Kidney (tissue), 14 donors: ENCODE measurements around the gene TENM4. TPM values are rescaled to one million over a fixed set of nuclear protein-coding genes. Genes with fewer than 3 reads are reported as not detected.

Experiments used
- DNase-seq, 5 donors: peaks; one replicate each; pipeline ENCODE4 v3.0.0-alpha.2; 2013 to 2020
- FAIRE-seq: peaks from 2 replicates; lab custom pipeline; 2012; peaks lifted over from hg19 to GRCh38; lab: Jason Lieb, UNC
- H3K27ac ChIP-seq, 2 donors: one replicate each; pipeline ENCODE4 v1.7.0; 2013; ENCODE audit warnings: low read depth in 2 of 2, low read length in 2 of 2, inconsistent platforms in 1 of 2
- H3K27me3 ChIP-seq: one replicate; pipeline ENCODE4 v1.7.1; 2013; ENCODE audit warnings: low read length, inconsistent platforms; ENCODE audit not compliant: control insufficient read depth, insufficient read depth
- H3K36me3 ChIP-seq, 3 donors: one replicate each; pipeline versions ENCODE4 v1.7.0 to v1.7.1; 2013; ENCODE audit warnings: low read length in 3 of 3, control low read depth in 1 of 3, inconsistent platforms in 1 of 3; ENCODE audit not compliant: insufficient read depth in 3 of 3, control insufficient read depth in 2 of 3
- H3K4me1 ChIP-seq, 3 donors: one replicate each; pipeline versions ENCODE4 v1.7.0 to v1.7.1; 2013; ENCODE audit warnings: low read length in 3 of 3, inconsistent platforms in 1 of 3, low read depth in 1 of 3; ENCODE audit not compliant: control insufficient read depth in 2 of 3, insufficient read depth in 2 of 3
- H3K4me3 ChIP-seq, 3 donors: one replicate each; pipeline versions ENCODE4 v1.7.0 to v1.8.1; 2013; ENCODE audit warnings: low read length in 3 of 3, control low read depth in 1 of 3, inconsistent platforms in 1 of 3
- H3K9ac ChIP-seq, 3 donors: one replicate each; pipeline versions ENCODE4 v1.7.0 to v1.7.1; 2013; ENCODE audit warnings: low read length in 3 of 3, control low read depth in 1 of 3, inconsistent platforms in 1 of 3
- H3K9me3 ChIP-seq, 3 donors: one replicate each; pipeline versions ENCODE4 v1.7.0 to v1.7.1; 2013; ENCODE audit warnings: low read length in 3 of 3, control low read depth in 1 of 3, inconsistent platforms in 1 of 3; ENCODE audit not compliant: control insufficient read depth in 2 of 3, insufficient read depth in 1 of 3
- intact Hi-C: fragments of 100-400 bp; cut with DNase I; formaldehyde crosslinking; loops from one replicate; pipeline ENCODE4 v1.11.1; 2022
- polyA plus RNA-seq: library from polyadenylated mRNA; stranded (reverse); fragments of 350-450 nt; fragmentation: Illumina TruSeq; extraction: RNeasy Lipid Tissue Mini Kit (QIAGEN cat#74804); gene quantifications from one replicate; pipeline ENCODE4 v1.2.3, GENCODE V29; 2014; ENCODE audit warnings: low read depth, low replicate concordance; ENCODE audit not compliant: insufficient read depth
- total RNA-seq: library from RNA; stranded (reverse); fragmentation: NEBNext Ultra II Directional; extraction: Animal tissue kit (Norgen Biotek cat#: 25700); gene quantifications from one replicate; pipeline ENCODE4 v1.2.1, GENCODE V29; 2021
- TF ChIP-seq, protein P1 (sequence below): IDR thresholded peaks from 3 replicates; pipeline ENCODE4 v1.5.1; 2012; ENCODE audit warnings: mild to moderate bottlenecking, moderate library complexity, borderline replicate concordance; ENCODE audit not compliant: insufficient read depth; ENCODE audit errors: extremely low read depth
- donor health status: control.
- donor health status: control.
- donor health status: control.
- donor health status: control.
- donor health status: control.
- donor health status: DM: yes; HTN: yes; CAD: no.
- donor health status: Normal renal cell carcinoma (clear cell type).

TENM4 gene
- total and polyA plus RNA-seq, 2 donors from 2014 or later = 0.34 to 31.0 TPM

DNA sequence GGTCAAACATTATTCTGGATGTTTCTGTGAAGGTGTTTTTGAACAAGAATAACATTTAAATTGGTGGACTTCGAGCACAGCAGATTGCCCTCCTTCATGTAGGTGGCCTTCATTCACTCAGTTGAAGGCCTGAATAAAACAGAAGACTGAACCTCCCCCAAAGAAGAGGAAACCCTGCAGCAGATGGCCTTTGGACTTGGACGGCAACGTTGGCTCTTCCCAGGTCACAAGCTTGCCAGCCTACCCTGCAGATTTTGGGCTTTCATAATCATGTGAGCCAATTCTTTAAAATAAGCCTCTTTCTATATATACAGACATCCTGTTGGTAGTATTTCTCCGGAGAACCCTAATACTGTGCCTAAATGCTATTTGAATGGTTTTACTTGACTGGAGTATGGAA, 434.0 kb downstream of the TENM4 start:
- Histone ChIP-seq H3K4me3 (no peak overlapping the region), H3K36me3 (no peaks in the 10 kb centered on the region), H3K4me1 (no peaks in the 10 kb centered on the region), H3K9ac (no peak overlapping the region), H3K27me3 (no peaks in the 10 kb centered on the region), H3K9me3 (peaks cover 0 to 5% (median 0%) of the 10 kb centered on the region in 3 donors), H3K27ac (no peak overlapping the region)
- DNase-seq (no peak), FAIRE-seq (no peak)
- TF ChIP-seq, protein P1, sequence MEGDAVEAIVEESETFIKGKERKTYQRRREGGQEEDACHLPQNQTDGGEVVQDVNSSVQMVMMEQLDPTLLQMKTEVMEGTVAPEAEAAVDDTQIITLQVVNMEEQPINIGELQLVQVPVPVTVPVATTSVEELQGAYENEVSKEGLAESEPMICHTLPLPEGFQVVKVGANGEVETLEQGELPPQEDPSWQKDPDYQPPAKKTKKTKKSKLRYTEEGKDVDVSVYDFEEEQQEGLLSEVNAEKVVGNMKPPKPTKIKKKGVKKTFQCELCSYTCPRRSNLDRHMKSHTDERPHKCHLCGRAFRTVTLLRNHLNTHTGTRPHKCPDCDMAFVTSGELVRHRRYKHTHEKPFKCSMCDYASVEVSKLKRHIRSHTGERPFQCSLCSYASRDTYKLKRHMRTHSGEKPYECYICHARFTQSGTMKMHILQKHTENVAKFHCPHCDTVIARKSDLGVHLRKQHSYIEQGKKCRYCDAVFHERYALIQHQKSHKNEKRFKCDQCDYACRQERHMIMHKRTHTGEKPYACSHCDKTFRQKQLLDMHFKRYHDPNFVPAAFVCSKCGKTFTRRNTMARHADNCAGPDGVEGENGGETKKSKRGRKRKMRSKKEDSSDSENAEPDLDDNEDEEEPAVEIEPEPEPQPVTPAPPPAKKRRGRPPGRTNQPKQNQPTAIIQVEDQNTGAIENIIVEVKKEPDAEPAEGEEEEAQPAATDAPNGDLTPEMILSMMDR = no peak
- intact Hi-C loops = no loop called here

DNA sequence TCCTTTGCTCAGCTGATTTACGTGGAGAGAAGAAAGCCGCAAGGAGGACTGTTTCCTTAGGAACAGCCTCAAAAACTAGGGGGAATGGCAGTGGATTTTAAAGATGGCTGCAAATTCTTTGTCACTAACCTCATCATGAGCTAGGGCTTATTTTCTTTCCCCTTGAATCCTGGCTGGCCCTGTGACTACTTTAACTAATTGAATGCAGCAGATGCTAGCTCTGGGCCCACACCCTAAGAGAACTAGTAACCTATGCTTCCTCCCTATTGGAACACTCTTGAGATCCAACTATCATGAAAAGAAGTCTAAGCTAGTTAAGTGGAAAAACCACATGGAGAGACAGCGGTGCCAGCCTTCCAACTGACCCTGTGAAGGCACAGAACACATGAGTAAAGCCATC, 444.8 kb downstream of the TENM4 start:
- Histone ChIP-seq H3K27me3 (no peaks in the 10 kb centered on the region), H3K27ac (no peak overlapping the region), H3K4me3 (no peak overlapping the region), H3K9me3 (peaks cover 0 to 7% (median 0%) of the 10 kb centered on the region in 3 donors), H3K4me1 (no peaks in the 10 kb centered on the region), H3K36me3 (no peaks in the 10 kb centered on the region), H3K9ac (no peak overlapping the region)
- DNase-seq (no peak), FAIRE-seq (no peak)
- intact Hi-C loops = no loop called here
- TF ChIP-seq, protein P1 = no peak

DNA sequence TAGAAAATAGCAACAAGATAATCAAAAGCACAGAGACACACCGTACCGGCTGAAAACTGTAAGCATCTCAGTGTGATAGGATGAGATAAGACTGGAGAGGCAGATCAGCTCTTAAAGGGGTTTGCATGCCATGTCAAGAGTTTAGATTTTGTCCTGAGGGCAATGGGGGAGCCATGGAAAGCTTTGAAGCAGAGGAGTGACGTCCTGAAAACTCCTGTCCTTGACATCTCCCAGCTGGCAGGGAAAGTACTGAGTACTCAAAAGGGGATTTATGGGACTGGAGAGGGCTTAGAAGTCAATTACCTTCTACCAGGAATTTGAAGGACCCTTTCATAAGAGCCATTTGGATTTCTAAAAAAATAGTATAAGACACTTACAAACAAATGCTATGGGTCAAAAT, 445.7 kb downstream of the TENM4 start:
- Histone ChIP-seq H3K36me3 (no peaks in the 10 kb centered on the region), H3K9ac (no peak overlapping the region), H3K4me3 (no peak overlapping the region), H3K27ac (no peak overlapping the region), H3K9me3 (peaks cover 0 to 7% (median 0%) of the 10 kb centered on the region in 3 donors), H3K27me3 (no peaks in the 10 kb centered on the region), H3K4me1 (no peaks in the 10 kb centered on the region)
- TF ChIP-seq, protein P1 = no peak
- no peak for FAIRE-seq
- intact Hi-C loops = no loop called here
- DNase-seq = peak in 2 of 5 donors; percentile 58 to 75

DNA sequence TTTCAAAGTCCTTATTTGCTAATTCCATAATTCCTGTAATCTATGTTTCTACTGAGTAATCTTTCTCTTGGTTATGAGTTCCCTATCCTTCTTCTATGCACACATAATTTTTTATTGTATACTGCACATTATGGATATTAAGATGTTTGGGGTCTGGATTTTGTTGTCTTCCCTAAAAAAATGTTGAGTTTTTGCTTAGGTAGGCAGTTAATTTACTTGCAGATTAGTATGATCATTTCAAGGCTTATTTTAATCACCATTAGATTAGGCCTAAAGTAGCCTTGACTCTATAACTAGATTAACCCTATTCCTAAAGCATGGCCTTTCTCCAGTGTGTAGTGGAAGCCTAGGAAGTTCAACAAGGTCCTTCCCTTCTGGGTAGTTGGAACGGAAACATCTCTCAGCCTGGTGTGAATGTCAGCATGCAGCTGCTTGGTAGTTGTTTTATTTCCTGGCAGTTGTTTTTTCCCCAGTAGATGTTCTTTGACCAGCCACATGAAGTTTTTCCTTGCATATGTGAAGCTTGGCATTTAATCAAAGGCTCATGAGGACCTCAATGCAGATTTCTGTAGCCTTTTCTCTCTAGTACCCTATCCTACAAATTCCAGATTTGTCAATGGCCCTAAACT, 446.9 kb downstream of the TENM4 start:
- FAIRE-seq = no peak
- Histone ChIP-seq H3K27ac (no peak overlapping the region), H3K36me3 (no peaks in the 10 kb centered on the region), H3K27me3 (no peaks in the 10 kb centered on the region), H3K4me3 (no peak overlapping the region), H3K9ac (no peak overlapping the region), H3K4me1 (no peaks in the 10 kb centered on the region), H3K9me3 (no peaks in the 10 kb centered on the region)
- intact Hi-C loops = no loop called here
- DNase-seq = no peak
- TF ChIP-seq, protein P1 = no peak
